Measurements from ENCODE around the gene CALML6.

Gene CALML6

GRCh38 chr1:1948783-1949182, 33.7 kb downstream of the CALML6 start:
- no peak overlapping the region for H3K4me3 ChIP-seq (ENCODE audit: low read depth, low read length)
- H3K9me3 ChIP-seq, result no peaks in the 10 kb centered on the region
- TF ChIP-seq CTCF (IDR thresholded peaks at IDR 0.05; ENCODE audit: low read depth, low read length), result no peak
- no peaks in the 10 kb centered on the region for H3K36me3 ChIP-seq
- no peaks in the 10 kb centered on the region; the same call in 1 of the 2 replicates for H3K4me1 ChIP-seq
- H3K27me3 ChIP-seq, result peaks cover 9% of the 10 kb centered on the region
- DNase-seq, result no peak

- Histone ChIP-seq H3K4me1 (no peaks in the 10 kb centered on the region; the same call in 1 of the 2 replicates), H3K27me3 (peaks cover 9% of the 10 kb centered on the region), H3K36me3 (no peaks in the 10 kb centered on the region), H3K9me3 (no peaks in the 10 kb centered on the region), H3K4me3 (ENCODE audit: low read depth, low read length) (no peak overlapping the region)
- TF ChIP-seq CTCF (IDR thresholded peaks at IDR 0.05; ENCODE audit: low read depth, low read length), result no peak
- DNase-seq, result no peak
These were observed 35.9 kb downstream of the CALML6 start for GRCh38 chr1:1950940-1951339.

- no peak for DNase-seq
- TF ChIP-seq CTCF (IDR thresholded peaks at IDR 0.05; ENCODE audit: low read depth, low read length), result no peak
- H3K9me3 ChIP-seq, result no peaks in the 10 kb centered on the region
- H3K4me1 ChIP-seq, result no peaks in the 10 kb centered on the region
- peaks cover 9% of the 10 kb centered on the region for H3K27me3 ChIP-seq
- H3K36me3 ChIP-seq, result no peaks in the 10 kb centered on the region
- H3K4me3 ChIP-seq (ENCODE audit: low read depth, low read length), result no peak overlapping the region
These were observed 39.0 kb downstream of the CALML6 start for GRCh38 chr1:1954015-1954414.

GRCh38 chr1:1954831-1955441, 39.9 kb downstream of the CALML6 start:
- Histone ChIP-seq H3K4me3 (ENCODE audit: low read depth, low read length) (no peak overlapping the region), H3K4me1 (no peaks in the 10 kb centered on the region), H3K9me3 (no peaks in the 10 kb centered on the region), H3K36me3 (no peaks in the 10 kb centered on the region), H3K27me3 (peaks cover 5% of the 10 kb centered on the region)
- TF ChIP-seq CTCF (IDR thresholded peaks at IDR 0.05; ENCODE audit: low read depth, low read length), result peak; percentile 22
- no peak for DNase-seq

GRCh38 chr1:1955621-1956094, 40.6 kb downstream of the CALML6 start:
- no peak for DNase-seq
- Histone ChIP-seq H3K9me3 (no peaks in the 10 kb centered on the region), H3K27me3 (peaks cover 10% of the 10 kb centered on the region), H3K36me3 (no peaks in the 10 kb centered on the region), H3K4me3 (ENCODE audit: low read depth, low read length) (no peak overlapping the region), H3K4me1 (no peaks in the 10 kb centered on the region)
- no peak for TF ChIP-seq CTCF (IDR thresholded peaks at IDR 0.05; ENCODE audit: low read depth, low read length)

GRCh38 chr1:1956101-1956500, 41.0 kb downstream of the CALML6 start:
- Histone ChIP-seq H3K27me3 (peaks cover 11% of the 10 kb centered on the region), H3K4me3 (ENCODE audit: low read depth, low read length) (no peak overlapping the region), H3K36me3 (no peaks in the 10 kb centered on the region), H3K4me1 (no peaks in the 10 kb centered on the region), H3K9me3 (no peaks in the 10 kb centered on the region)
- no peak for DNase-seq
- no peak for TF ChIP-seq CTCF (IDR thresholded peaks at IDR 0.05; ENCODE audit: low read depth, low read length)
